ENCODE measurements around the gene C1orf185.
"Not testable (repeated sequence)": the region's sequence is repeated elsewhere in the genome, so short reads cannot be mapped to it uniquely, and the experiment has no call there.

The C1orf185 gene

GRCh38 chr1:51101976-51102375, at the start of gene C1orf185:
Gene C1orf185 (plus strand): TSS chr1:51102228. CDS start chr1:51102234, 6 bp downstream.
- DNase-seq: no peak

- peak in 2 of 3 donors; percentile 16 to 26 for DNase-seq
Measured at GRCh38 chr1:51058858-51059257, 43.2 kb upstream of the C1orf185 start.

- no peak for DNase-seq
Measured at GRCh38 chr1:51061231-51061918, 40.7 kb upstream of the C1orf185 start.

- DNase-seq: no peak
Measured at GRCh38 chr1:51063121-51063520, 38.9 kb upstream of the C1orf185 start.

GRCh38 chr1:51070011-51070410, 32.0 kb upstream of the C1orf185 start:
- no peak for DNase-seq

GRCh38 chr1:51070640-51071039, 31.4 kb upstream of the C1orf185 start:
- DNase-seq: no peak

- DNase-seq: no peak
Measured at GRCh38 chr1:51071291-51072042, 30.6 kb upstream of the C1orf185 start.

- no peak for DNase-seq
Measured at GRCh38 chr1:51072043-51072439, 30.0 kb upstream of the C1orf185 start.

- no peak for DNase-seq
Measured at GRCh38 chr1:51072651-51073050, 29.4 kb upstream of the C1orf185 start.

GRCh38 chr1:51073456-51073855, 28.6 kb upstream of the C1orf185 start:
- DNase-seq: no peak

- DNase-seq: no peak
Measured at GRCh38 chr1:51086496-51087271, 15.3 kb upstream of the C1orf185 start.

- DNase-seq: peak; percentile 17 to 44 (median 39)
Measured at GRCh38 chr1:51088474-51088873, 13.6 kb upstream of the C1orf185 start.

GRCh38 chr1:51093581-51093980, 8.4 kb upstream of the C1orf185 start:
- DNase-seq: peak in 2 of 3 donors; percentile 26 to 39

- DNase-seq: peak in 2 of 3 donors; percentile 20 to 32
Measured at GRCh38 chr1:51097171-51097570, 4.9 kb upstream of the C1orf185 start.

- no peak for DNase-seq
Measured at GRCh38 chr1:51100264-51100880, 1.7 kb upstream of the C1orf185 start.

- DNase-seq: no peak
Measured at GRCh38 chr1:51114137-51114536, 12.1 kb downstream of the C1orf185 start.

- DNase-seq: no peak
Measured at GRCh38 chr1:51115714-51116404, 13.8 kb downstream of the C1orf185 start.

- no peak for DNase-seq
Measured at GRCh38 chr1:51119331-51119730, 17.3 kb downstream of the C1orf185 start.

- no peak for DNase-seq
Measured at GRCh38 chr1:51120629-51121028, 18.6 kb downstream of the C1orf185 start.

- DNase-seq: not testable (repeated sequence)
Measured at GRCh38 chr1:51127152-51127551, 25.1 kb downstream of the C1orf185 start.

- no peak for DNase-seq
Measured at GRCh38 chr1:51131185-51131584, 29.2 kb downstream of the C1orf185 start.

- no peak for DNase-seq
Measured at GRCh38 chr1:51133045-51133444, 31.0 kb downstream of the C1orf185 start.
